GM18868 (cell line): Measurements from ENCODE around the gene ADAMTS2.

Experiments used
- ATAC-seq: cut with Tn5 transposase; IDR thresholded peaks from one replicate; pipeline ENCODE4 v1.9.1; 2021; ENCODE audit warnings: mild to moderate bottlenecking, moderate library complexity; ENCODE audit not compliant: unreplicated experiment

The ADAMTS2 gene

DNA sequence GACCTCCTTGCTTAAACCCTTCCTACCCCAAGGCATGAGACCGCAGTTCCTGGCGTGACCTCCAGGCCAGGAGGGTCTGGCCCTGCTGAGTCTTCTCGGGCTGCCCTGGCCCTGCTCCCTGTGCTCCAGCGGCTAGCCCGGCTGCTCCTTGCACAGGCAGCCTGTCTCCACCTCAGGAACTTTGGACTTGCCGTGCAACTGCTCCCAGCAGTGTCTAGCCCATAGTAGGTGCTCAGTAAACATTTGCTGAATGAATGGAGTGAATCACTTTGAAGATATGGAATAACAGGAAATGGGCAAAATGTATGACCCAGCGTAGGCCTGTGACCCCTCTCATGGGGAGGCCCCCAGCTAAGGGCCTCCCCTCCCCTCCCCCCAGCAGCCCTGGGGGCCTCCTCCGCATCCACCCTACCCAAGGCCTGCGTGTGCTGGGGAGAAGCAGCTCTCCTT is 158.0 kb downstream of the ADAMTS2 start:
- ATAC-seq, result no peak

DNA sequence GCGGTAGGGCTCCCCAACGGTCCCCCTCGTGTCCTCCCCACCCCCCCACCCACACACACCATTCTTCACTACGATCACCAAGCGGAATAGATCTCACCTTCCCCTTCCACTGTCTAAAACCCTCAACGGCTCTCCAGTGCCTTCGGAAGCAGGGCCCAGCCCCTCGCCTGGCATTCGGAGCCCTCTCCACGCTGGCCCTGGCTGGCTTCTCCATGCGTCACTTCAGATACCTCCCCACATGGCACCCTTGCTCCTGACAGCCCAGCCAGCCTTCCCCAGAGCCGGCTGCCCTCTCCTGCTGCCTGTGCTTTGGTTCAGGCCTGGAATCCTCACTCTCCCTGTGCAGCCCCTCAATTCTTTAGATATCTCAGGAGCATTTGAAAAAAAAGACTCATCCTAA is 158.5 kb downstream of the ADAMTS2 start:
- no peak for ATAC-seq

DNA sequence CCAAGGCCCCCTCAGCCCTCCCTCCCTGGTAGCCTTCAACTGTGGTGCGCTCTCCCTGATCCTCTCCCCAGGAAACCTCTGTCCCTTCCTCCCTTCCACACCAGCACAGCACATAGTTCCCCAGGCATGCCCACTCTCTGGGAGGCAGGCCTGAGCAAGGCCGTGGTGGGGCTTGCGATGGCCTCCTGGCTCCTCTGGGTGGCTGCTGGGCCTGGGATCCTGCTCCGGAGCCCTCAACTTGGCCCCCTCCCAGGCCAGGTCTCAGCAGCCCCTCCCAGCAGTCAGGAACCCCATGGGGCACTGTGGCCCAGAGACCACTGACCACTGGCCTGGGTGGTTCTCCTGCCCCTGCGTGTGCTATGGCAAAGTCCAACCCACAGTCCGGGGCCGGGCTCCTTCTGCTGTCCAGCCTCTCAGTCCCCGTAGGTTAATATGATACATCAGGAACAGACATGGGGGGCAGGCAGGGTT is 159.3 kb downstream of the ADAMTS2 start:
- ATAC-seq, result no peak

DNA sequence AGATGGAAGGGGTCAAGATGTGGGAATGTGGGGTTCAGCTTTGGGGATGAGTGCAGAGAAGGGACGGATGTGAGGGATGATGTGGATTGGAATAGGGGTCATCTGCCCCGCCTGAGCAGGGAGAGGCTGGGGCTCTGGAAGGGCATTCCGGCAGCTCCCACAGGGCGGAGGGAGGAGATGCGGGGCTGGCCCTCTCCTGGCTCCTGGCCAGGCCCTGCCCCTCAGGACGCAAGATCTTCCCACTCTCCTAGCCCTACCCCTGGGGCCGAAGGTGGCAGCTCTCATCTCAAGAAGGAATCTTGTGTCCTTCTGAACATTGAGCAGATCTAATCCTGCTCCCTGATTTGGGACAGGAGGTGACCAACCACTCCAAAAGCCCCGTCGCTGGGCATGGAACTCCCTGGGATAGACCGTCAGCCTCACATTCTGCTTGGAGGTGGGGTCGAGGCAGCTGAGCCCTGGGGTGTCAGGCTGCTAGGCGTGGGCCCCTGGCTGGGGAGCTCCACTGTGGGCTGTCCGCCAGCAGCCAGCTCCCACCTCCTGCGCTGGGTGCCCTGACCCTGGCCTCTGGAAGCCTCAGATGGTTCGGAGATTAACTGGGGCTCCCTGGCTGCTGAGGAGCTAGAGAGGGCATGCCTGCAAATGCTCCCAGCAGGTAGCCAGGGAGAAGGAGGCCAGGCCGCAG is 159.9 kb downstream of the ADAMTS2 start:
- no peak for ATAC-seq

DNA sequence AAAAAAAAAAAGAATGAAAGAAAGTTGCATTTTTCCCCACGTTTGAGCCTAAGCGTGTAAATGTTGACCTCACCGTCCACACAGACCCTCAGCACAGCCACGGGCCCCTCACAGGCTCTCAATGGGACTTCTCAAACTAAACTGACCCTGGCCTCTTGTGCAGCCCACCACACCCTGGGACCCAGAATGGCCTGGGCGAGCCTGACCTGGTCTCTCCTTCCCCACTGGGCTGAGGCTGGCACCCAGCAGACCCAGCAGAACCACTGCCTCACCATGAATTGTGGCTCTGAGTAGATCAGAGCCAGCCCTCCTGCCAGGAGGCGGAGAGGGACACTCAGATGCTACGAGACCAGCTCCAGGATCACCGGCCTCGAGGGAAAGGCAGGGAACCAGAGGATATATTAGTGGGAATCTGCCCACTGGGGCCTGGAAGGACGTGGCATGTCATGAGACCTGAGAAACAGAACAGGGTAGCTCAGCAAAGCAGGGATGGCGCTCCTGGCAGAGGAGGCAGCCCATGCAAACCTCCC is 160.7 kb downstream of the ADAMTS2 start:
- no peak for ATAC-seq

- ATAC-seq, result no peak
Measured at GRCh38 chr5:179183481-179183880, 161.8 kb downstream of the ADAMTS2 start.

DNA sequence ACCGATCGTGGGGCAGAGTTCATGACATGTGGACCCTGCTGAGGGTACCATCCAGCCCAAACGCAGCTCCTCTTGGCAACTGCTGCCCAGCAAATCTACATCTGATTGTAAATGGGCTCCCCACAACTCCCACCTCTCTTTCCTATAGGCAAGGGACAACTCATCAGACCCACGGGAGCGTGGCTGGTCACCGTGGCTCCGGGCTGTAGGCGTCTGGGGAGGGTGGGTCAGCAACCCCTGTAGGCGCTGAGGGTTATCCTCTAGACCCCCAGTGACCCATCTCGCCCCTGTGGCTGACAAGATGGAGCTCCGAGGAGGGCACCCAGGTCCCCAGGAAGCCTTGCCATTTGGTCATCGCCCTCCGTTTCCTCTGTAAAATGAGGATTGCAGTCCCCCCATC is 162.7 kb downstream of the ADAMTS2 start:
- ATAC-seq, result no peak

DNA sequence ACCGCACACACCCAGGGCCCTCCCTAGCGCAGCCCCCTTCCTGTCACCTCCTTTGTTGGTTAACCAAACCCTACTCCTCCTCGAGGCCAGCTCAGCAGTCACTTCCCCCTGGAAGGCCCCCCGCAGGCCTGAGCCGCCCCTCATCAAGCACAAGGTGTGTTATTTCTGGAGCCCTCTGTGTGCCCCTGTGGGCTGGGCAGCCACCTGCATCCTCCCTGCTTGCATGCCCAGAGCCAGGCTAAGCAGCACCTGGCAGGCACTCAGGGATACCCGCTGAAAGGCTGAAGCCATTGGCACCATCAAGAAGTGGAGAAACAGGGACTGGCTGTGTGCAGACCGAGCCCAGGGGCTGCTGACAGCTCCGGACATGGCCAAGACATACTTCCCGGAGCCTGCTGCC is 163.3 kb downstream of the ADAMTS2 start:
- no peak for ATAC-seq

DNA sequence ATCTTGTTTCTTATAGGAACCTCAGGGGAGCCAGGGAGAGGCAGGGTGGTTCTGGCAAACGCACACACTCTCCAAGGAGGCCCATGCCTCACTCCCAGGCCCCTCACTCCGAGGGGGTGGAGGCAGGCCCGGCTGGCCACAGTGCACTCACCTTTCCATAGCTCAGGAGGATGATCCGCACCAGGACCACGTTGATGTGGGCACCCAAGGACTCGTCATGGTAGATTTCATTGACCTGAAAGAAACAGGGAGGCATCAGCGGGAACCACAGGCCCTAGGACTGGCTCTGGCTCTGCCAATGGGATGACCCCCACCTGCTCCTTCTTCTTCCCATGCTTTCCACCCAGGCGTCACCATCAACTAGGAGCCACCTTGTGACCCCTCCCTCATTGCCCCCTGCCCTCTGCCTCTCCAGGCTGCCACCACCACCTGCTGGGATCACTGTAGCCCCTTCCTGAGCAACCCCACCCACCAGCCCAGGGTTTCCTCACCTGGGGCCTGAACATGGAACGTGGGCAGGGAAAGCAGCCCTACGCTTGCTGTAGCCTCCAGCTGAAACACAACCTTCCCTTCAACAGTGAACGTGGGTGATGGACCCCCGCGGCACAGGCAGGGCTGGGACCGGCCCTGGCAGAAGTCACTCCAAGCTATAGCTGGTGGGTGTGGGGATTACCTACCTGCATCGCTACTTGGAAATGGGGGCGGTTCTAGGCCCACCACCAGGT is 164.2 kb downstream of the ADAMTS2 start:
- ATAC-seq, result no peak

- no peak for ATAC-seq
Measured at GRCh38 chr5:179180061-179180610, 165.1 kb downstream of the ADAMTS2 start.

DNA sequence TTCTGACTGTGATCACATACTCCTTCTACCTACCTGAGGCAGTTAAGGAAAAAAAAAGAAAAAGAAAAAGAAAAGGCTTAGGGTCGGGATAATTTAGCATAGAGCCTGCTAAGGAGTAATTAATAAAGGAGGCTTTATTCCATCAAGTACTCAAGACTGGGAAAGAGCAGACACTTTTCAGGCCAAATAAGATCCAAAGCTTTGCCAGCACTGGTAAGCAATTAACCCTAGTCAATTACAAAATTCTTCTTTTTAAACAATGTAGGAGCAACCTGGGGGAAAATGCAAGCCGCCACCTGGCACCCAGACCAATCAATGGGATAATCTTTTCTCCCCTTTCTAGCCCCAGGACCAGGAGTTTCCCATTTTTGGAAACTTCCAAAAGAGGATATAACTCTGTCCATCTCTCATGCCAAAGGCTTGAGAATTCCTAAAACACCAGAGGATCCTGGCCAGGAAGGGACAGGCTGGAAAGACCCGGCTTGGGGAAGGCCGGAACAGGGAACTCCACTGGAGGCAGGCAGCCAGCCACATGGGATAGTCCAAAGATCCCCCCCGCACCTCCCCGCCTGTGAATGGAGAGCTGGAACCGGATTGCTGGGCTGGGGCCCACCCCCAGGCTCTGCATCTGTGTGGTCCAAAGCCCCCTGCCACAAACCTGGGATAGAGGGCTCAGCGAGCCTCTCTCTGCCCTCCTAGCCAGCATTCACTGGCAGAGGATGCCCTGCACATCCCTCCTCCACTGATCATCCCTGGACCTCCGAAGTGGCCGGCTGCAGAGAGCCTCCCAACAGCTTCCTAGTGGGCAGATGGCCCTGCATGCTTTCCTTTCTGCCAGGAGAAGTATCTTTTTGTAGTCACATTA is 167.3 kb downstream of the ADAMTS2 start:
- no peak for ATAC-seq

DNA sequence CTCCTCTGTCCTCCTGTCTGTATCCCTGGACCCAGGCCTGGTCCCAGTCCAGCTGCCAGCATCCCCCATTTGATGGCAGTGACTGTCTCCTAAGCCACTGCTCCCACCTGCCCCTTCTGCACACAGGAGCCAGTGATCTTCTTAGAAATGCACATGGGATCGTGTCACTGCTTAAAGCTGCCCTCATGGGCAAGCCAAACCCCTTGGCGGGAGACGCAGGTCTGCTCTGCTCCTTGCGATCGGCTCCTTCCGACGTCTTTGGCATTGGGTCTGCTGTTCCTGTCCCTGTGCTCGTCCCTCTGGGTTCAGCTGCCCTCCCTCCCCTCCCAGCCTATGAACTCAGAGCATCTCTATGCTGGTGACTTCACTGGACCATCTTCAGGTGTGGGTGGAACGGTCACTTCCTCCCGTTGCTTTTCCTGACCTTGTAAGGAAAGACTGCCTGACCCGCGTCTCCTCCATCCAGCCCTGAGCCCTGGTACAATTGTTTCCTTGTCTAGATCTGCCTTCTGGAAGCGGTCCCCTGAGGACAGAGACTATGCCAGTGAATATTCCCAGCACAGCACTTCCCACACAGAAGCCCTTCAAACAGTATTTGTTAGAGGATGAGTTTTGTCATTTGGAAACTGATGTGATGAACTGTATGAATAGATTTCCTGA is 168.6 kb downstream of the ADAMTS2 start:
- no peak for ATAC-seq

GRCh38 chr5:179176166-179176565 is 169.1 kb downstream of the ADAMTS2 start:
- ATAC-seq, result no peak

- no peak for ATAC-seq
Measured at GRCh38 chr5:179171816-179172745, 173.2 kb downstream of the ADAMTS2 start.

DNA sequence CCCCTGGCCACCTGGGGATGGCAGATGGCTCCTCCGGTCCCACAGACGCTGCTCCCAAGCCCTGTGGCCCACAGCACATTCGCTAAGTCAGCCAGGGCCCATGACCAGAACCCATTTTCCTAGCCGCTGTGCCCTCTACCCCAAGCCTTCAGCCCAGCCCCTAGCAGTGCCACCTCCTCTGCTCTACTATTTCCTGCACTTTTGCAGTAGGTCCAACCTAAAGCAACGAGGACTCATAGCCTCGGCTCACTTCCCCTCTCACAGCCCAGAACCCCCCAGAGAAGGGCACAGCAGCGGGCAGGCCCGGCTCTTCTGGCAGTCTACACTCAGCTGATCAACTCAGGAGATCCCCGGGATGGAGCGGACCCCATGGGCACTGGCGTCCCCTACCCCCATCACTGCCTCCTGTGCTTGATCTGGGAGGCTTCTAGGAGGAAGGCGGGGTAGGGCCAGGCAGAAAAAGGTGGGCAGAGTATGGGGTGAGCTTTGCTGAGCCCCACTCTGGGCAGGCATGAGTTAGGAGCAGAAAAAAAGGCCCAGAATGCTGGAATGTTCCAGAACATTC is 173.9 kb downstream of the ADAMTS2 start:
- no peak for ATAC-seq

DNA sequence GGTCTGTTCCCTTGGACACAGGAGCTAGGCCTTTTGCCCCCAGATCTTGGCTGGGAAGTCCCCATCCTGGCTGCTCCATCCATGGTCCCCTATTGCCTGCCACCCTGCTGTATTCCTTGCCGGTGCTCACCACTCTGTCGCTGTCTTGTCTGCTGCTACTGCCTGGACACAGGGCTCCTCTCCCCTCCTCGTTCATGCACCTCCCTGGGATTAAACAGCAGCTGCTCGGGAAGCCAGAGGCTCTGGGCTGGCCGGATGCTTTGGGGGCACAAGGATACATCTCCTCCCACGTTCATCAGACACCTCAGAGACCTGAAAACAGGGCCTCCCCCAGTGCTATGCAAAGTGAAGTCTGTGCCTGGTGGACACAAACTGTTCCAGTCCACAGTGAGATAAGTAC is 174.7 kb downstream of the ADAMTS2 start:
- no peak for ATAC-seq

DNA sequence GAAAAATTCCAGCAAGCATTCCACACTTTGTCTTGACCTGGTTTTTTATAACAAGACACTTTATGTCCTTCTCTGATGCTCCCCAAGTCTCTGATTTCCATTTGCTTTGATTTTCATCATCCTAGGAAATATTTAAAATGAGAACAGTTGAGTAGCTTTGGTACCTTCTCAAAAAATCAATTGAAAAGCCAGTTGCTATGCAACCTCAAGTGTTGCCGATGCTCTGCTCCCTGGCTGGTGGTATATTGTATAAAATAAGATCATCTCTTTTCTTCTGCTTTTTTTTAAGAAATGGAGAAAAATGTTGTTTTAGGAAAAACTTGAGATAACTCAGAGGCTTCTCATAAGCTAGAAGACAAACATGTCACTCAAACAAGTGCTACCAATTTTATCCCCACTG is 175.4 kb downstream of the ADAMTS2 start:
- no peak for ATAC-seq

- ATAC-seq, result no peak
Measured at GRCh38 chr5:179168664-179169063, 176.6 kb downstream of the ADAMTS2 start.

DNA sequence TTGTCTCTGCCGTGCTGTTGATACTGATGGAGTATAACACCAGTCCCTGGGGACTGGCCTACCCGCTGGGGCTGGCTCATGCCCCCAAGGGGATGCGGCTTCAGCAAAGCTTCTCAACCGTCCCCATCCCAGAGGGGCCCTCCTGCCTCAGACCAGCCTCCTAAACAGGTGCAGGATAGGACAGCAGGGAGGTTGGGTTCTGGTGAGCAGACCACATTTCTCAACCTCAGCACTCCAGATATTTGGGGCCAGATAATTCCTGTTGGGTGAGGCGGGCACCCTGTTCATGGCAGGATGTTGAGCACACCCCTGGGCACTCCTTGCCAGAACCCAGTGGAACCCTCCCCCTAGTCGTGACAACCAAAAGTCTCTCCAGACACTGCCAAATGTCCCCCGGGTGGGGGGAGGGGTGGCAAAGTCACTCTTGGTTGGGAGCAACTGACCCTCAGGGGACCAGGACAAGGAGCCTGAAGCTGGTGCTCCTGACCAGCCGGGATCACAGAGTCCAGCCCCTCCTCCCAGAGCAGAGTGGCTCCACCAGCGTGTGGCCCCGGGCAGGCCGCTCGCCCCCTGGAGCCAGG is 177.3 kb downstream of the ADAMTS2 start:
- no peak for ATAC-seq
